DMS153 treated with DMSO at 0.1 percent for 48 hours (cell line): ENCODE results near the gene PLEK2.

Experiments
- DNase-seq: peaks from one replicate; lab custom pipeline; 2025; ENCODE audit not compliant: unreplicated experiment; lab: John Stamatoyannopoulos, UW

Gene PLEK2

DNA sequence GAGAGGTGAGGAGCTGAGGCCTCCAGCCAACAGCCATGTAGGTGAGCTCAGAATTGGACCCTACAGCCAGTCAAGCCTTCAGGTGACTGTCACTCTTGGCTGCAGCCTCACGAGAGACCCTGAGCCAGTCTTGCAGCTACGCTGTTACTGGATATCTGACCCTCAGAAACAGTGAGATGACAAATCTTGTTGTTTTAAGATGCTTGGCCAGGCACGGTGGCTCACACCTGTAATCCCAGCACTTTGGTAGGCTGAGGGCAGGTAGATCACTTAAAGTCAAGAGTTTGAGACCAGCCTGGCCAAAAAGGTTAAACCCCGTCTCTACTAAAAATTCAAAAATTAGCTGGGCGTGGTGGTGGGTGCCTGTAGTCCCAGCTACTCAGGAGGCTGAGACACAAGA lies 6.2 kb downstream of the PLEK2 start:
- DNase-seq, result no peak

DNA sequence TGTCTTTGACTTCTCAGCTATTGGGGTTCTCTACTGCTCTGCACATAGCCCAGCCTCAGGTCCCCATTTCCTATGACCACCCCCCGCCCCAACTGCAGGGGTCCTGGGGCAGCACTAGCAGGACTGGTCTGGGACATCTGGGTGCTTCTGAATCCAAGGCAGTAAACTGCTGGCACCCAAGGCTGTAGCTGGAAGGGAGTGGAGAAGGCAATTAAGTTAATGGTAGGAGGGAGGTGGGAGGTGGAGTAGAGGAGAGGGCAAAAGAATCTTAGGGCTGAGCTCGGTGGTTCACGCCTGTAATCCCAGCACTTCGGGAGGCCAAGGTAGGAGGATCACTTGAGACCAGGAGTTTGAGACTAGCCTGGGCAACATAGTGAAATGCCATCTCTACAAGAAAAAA lies 11.5 kb downstream of the PLEK2 start:
- no peak for DNase-seq

DNA sequence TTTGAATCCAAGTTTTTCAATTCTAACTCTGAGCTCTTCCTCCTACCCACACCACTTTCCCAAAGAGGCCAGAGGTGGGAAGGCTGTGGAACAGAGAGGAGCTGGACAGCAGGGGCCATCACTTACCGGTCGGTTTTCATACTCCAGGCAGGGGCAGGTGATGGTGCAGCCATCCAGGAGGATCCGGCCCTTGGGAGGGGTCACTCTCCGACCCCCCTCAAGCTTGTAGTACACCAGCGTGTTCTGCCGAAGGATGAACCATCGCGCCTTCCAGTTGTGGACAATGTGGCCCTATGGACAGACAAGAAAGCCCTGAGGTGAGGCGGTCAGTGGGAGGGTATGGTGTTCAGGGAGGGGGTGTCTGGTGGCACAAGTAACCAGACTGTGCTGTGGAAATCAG lies 14.4 kb downstream of the PLEK2 start:
- DNase-seq, result no peak

DNA sequence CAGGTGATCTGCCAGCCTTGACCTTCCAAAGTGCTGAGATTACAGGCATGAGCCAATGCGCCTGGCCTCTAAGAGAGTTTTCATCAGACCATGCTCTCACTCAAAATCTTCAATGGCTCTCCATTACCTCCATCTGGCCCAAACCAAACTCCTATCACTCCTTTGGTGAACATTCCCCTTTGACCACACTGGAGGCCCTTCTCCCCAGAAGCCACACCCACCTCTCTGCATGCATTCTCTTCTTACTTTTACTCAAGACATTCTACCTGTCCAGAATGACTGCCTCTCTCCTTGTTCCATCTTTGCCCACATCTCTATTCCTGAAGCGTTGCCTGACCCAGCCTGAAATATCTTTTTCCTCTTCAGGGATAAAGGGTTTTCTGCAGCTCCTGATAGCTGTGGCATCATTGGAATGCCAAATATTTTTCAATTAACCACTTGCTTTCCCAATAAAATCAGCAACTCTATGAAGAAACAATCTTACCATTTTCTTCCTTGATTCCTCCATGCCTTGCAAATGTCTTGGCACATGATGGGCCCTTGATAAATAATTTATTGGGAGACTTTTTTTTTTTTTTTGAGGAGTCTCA lies 15.5 kb downstream of the PLEK2 start:
- DNase-seq, result no peak

DNA sequence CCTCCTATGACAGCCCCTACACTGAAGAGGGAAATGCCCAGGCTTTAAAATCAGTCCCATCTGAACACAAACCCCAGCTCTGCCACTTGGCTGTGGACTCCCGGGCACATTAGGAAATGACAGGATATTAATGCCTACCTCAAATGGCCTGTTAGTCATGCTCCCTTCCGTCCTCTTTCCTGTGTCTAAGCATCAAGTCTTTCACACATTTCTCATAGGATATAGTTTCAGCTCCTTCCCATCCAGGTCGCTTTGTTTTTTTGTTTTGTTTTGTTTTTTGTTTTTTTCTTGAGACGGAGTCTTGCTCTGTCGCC lies 16.1 kb downstream of the PLEK2 start:
- no peak for DNase-seq

DNA sequence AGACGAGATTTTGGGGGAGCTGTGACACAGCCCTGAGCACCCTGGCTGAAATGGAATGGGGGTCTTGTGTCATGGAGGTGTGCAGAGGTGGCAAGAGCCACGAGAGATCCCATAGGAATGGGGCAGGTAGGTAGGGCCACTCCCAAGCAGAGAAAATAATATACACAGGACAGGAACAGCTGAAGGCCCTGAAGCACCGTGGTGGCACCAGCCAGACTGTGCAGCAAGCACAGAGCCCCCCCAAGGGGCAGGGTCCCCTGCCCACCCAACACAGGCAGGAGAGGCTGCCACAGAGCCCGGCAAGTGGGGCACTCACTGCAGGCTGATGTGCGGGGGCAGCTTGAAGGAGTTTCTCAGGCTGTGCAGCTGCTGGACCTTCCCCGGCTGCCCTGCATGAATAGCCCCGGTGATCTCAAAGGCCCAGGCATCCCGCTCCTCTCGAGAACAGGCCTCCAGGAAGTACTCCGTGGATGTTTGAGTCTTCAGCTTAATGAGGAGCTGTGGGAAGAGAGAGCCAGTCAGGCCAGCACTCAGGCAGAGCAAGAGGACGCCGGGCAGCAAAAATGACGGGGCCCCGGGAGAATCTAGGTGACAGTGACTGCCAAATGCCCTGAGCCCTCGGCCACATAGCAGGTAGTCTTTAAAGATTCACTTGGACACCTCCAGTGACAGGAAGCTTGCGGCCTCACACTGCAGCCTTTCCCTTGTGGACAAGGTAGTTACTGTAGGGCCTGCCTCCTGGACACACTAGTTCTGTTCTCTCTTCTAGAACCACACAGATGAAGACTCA lies 16.7 kb downstream of the PLEK2 start:
- no peak for DNase-seq

DNA sequence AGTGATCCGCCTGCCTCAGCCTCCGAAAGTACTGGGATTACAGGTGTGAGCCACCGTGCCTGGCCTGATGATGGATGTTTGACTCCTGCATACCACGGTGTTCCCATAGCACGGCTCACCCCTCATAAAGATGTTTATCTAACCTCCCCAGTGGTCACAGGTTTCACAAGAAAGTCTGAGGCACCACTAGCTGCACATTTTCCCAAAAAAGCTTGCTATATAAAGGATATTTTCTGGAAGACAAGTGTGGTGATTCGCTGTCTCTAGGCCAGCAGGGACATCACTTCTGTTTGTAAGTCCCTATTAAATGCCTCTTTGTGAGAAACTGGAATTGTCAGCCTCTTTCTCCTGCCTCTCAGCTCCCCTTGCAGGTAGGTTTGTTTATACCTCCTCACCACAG lies 18.3 kb downstream of the PLEK2 start:
- DNase-seq, result no peak

DNA sequence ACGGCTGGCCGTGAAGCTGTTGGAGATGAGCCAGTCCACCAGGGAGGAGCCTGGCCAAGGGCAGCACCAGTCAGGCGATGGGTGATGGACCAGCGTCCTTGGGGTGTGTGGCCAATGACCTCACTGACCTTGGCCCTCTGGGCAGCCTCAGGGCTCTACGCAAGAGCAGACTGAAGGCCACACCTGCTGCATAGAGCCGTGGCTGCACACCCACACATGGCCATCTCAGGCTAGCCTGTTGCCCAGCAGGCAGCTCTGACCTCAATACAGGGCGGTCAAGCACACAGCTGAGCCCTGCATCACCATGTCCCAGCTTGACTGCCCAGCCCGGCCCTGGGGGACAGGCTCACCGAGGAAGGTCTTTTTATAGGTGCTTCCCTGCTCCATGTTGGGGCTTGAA lies 19.2 kb downstream of the PLEK2 start:
- no peak for DNase-seq

DNA sequence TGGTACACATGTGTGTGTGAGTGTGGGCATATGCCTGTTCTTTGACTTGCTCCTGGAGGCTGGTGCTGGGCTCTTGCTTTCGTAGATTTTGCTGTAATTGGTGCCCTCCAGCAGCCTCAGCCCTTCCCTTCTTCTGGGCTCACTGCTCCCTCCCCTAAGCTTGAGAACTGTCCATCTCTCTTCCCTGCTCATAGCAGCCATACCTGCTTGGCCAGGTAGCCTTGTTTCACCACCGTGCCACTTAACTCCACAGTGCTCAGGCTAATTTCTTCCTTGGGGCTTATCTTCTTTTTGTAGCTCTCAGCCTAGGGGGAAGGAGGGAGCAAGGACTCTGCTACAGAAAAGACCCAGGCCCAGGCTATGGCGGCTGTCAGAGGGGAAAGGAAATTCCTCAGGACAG lies 19.8 kb downstream of the PLEK2 start:
- DNase-seq, result no peak

DNA sequence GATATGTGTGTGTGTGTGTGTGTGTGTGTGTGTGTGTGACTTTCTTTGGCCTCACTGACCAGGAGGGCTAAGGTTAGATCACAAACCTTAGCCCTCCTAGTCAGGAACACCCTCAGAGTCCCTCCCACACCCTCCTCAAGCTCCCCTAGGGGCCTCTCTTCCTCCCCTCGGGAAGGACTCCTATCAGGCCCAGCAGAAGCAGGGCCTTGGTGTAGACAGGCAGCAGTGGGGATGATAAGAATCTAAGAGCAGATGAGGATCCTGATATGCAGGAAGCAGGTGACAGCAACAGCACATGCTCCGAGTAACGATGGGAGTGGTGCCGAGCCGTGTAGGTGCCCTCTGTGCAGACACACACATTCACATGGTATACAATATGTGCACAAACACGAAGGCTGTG lies 20.7 kb downstream of the PLEK2 start:
- DNase-seq, result no peak

DNA sequence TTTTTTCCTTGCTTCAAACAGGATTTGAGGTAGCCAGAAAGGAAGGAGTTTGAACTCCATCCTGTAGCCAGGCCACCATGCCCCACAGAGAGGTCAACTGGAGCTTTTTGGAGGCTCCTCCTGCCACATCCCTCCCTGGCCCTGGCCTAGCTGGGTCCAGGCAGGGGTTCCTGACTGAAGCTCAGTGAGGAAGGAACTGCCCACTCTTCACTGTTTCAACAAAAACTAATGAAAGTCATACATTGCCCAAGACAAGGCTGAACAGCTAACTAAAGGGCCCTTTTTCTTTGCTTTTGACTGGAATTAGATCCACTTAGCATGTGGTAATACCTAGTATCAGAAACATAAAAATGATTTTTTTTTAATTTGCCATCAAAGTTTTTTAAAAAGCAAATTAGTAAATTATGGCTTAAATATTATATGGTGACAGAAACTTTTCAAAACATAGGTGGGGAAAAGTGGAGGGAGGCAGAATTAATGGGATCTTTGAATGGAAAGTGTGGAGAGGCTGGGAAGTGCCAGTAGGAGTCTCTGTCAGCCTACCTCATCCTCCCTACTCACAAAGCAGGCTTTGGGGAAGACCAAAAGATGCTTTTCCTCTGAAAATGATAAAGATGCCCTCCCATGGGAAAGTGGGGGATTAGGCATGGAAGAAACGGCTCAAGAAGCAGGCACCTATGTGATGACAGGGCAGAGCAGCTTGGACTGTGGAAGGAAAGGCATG lies 22.0 kb downstream of the PLEK2 start:
- no peak for DNase-seq

DNA sequence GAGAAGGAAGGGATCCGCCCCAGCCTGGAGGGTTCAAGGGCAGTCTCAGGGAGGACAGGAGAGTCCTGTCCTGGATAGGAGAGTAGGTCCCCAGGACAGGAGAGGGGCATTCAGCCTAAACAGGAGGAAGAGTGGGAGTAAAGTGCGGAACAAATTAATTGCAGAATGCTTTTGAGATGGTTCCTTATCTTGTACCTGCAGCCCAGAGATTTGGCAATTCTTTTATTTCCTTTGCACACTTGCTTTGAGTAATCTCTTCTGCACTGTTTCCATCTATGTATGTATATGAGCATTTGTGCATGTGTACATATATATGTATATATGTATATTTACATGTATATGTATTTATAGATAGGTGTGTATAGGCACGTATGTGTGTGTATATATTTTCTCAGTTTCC lies 22.7 kb downstream of the PLEK2 start:
- DNase-seq, result no peak

DNA sequence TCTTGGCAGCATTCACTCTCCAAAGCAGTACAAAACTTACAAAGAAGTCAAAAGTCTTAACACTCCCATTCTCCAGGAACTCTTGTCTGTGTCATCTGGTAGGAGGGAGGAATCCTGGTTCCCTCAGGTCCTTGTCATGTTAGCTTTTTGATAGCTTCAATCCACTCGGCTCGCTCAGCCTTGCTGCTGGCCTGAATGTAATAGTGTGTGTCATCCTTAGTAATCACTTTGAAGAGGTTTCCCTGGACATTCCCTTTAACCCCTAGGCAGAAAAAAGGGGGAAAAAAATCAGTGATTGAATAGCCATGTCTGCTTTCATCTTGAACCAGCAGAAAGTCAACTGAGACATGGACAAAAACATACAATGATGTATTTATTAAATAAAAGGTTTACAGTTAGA lies 24.8 kb downstream of the PLEK2 start:
- DNase-seq, result no peak

DNA sequence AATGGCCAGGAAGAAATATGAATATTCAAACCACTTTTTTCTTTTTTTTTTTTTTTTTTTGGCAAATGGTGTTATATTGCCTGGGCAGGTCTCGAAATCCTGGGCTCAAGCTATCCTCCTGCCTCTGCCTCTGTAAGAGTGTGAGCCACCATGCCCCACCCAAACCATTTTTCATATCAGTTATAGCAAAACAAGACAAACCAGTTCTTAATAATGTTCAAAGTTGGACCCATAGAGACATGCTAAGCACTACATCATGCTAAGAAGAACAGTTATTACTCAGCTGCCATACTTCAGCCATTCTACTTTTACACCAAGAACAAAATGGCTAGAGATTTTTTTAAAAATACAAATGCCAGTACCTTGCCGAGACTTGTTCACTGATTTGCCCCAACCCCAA lies 26.3 kb downstream of the PLEK2 start:
- DNase-seq, result no peak

DNA sequence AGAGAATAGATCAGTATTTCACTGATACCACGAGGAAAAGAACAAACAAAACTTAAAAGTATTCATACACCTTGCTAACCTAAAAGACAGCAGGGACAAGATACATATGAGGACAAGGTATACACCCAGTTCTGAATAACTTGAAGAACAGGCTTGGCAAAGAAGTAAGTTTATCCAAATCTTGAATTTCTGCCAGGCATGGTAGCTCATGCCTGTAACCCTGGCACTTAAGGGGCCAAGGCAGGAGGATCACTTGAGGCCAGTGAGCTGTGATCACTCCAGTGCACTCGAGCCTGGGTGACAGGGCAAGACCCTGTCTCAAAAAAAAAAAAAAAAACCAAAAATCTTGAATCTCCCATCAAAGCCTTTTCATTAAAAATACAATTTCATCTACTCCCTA lies 26.8 kb downstream of the PLEK2 start:
- DNase-seq, result no peak

DNA sequence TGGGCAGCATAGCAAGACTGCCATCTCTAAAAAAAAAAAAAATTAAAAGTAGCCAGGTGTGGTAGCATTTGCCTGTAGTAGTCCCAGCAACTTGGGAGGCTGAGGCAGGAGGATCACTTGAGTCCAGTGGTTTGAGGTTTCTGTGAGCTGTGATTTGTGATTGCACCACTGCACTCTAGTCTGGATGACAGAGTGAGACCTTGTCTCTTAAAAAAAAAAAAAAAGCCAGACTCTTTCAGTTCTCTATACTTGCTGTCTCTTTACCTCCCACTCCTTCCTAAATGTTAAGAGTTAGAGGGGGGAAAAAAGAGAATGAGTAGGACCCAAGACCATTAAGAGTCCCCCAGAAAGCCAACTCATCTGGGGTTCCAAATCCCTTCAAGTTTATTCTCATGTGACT lies 34.0 kb downstream of the PLEK2 start:
- DNase-seq, result no peak

DNA sequence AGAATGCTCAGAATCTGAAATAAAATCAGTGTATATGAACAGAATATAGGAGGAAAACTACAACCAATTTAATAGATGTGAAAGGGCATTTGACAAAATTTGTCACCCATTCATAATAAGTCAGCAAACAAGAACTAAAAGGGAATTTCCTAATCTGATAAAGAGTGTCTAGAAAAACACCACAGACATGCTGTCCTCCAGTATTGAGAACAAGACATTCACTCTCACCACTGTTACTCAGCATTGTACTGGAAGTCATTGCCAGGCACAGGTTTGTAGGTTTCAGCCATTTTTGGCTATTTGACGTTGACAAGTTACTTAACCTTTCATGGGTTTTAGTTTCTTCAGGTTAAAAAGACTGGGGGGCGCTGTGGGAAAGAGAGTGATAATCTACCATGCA lies 38.6 kb downstream of the PLEK2 start:
- DNase-seq, result no peak

DNA sequence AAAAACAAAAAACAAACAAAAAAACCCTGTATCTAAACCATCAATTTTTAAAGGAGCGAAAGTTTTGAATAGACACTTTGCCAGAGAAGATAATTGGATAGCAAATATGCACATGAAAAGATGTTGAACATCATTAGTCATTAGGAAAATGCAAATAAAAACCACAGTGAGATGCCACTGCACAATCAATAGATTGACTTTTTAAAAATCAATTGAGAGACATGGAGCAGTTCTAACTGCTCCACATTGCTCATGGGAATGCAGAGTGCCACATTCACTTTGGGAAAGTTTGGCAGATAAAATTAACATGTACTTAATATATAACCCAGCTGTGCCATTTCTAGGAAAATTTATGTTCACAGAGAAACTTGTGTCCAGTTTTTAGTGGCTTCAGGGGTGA lies 39.1 kb downstream of the PLEK2 start:
- no peak for DNase-seq

DNA sequence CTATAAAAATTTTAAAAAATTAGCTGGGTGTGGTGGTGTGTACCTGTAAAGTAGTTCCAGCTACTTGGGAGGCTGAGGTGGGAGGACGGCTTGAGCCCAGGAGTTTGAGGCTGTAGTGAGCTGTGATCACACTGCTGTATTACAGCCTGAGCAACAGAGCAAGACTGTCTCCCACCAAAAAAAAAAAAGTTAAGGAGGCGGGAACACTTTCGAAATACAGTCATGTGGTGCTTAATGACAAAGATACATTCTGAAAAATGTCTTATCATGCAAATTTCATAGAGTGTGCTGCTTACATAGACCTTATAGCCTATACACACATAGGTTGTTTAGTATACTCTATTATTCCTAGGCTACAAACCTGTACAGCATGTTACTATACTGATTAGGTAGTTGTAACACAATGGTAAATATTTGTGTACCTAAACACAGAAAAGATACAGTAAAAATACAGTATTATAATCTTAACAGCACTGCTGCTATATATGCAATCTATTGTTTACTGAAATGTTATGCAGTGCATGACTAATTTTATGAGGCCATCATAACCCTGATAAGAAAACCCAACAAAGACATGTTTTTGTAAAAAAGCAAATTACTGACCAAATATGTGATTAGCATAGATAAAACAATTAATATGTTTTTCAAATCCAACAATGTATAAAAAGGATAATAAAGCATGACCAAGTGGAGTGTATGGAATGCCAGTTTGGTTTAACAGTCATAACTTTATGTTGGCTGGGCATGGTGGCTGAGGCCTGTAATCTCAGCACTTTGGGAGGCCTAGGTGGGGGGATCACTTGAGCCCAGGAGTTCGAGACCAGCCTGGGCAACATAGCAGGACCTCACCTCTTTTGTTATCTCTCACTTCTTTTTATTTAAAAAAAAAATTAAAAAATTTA lies 40.5 kb downstream of the PLEK2 start:
- no peak for DNase-seq

DNA sequence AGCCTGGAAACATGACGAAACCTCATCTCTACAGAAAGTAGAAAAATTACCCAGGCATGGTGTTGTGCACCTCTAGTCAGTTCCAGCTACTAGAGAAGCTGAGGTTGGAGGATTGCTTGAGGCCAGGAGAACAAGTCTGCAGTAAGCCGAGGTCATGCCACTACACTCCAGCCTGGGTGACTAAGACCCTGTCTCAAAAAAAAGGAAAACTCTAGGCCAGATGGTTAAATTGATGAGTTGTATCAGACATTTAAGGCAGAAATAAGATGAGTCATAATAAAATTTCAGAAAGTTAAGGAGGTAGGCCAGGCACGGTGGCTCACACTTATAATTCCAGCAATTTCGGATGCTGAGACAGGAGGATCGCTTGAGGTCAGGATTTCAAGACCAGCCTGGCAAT lies 41.1 kb downstream of the PLEK2 start:
- DNase-seq, result no peak

DNA sequence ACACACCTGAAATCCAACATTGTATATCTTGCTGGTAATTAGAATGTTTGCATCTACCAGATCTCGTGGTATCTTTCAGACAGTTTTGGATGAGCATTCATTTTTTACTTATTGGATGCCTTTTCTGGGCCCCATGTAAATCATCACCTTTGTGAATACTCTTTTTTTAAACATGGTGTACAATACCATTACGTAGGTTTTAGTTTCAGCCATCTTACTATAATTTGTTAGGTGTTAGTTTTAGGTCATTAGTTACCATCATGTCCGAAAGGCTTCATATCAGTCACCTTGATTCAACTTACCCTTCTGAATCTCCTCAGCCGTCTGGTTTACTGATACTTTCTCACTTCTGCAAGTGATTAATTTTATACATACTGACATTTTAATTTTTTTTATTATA lies 46.5 kb downstream of the PLEK2 start:
- DNase-seq, result no peak
